ENCODE results near the gene HTT. TPM values are rescaled to one million over a fixed set of nuclear protein-coding genes. Genes with fewer than 3 reads are reported as not detected.
A peak's percentile ranks its signal among the peaks of the same experiment; 100 is the strongest.

HTT gene
- total and polyA plus RNA-seq, 2 of the 13 experiments (the other 11 are each of a cell fraction or from before 2014, with no cell fraction given) = 17.5 to 19.5 TPM

- CTCF ChIA-PET (ENCODE audit: low intra/inter-chr PET ratio, low total read pairs) = no interaction called here
- no peak for TF ChIP-seq ZNF138 (CRISPR knock-in tag; IDR thresholded peaks at IDR 0.05; ENCODE audit: low read depth)
- TF ChIP-seq, protein P1, sequence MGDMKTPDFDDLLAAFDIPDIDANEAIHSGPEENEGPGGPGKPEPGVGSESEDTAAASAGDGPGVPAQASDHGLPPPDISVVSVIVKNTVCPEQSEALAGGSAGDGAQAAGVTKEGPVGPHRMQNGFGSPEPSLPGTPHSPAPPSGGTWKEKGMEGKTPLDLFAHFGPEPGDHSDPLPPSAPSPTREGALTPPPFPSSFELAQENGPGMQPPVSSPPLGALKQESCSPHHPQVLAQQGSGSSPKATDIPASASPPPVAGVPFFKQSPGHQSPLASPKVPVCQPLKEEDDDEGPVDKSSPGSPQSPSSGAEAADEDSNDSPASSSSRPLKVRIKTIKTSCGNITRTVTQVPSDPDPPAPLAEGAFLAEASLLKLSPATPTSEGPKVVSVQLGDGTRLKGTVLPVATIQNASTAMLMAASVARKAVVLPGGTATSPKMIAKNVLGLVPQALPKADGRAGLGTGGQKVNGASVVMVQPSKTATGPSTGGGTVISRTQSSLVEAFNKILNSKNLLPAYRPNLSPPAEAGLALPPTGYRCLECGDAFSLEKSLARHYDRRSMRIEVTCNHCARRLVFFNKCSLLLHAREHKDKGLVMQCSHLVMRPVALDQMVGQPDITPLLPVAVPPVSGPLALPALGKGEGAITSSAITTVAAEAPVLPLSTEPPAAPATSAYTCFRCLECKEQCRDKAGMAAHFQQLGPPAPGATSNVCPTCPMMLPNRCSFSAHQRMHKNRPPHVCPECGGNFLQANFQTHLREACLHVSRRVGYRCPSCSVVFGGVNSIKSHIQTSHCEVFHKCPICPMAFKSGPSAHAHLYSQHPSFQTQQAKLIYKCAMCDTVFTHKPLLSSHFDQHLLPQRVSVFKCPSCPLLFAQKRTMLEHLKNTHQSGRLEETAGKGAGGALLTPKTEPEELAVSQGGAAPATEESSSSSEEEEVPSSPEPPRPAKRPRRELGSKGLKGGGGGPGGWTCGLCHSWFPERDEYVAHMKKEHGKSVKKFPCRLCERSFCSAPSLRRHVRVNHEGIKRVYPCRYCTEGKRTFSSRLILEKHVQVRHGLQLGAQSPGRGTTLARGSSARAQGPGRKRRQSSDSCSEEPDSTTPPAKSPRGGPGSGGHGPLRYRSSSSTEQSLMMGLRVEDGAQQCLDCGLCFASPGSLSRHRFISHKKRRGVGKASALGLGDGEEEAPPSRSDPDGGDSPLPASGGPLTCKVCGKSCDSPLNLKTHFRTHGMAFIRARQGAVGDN (CRISPR knock-in tag; IDR thresholded peaks at IDR 0.05) = peak; percentile 11; the same call in 1 of the 2 replicates
- no peak for TF ChIP-seq ZNF12 (CRISPR knock-in tag; IDR thresholded peaks at IDR 0.05)
- TF ChIP-seq, protein P2, sequence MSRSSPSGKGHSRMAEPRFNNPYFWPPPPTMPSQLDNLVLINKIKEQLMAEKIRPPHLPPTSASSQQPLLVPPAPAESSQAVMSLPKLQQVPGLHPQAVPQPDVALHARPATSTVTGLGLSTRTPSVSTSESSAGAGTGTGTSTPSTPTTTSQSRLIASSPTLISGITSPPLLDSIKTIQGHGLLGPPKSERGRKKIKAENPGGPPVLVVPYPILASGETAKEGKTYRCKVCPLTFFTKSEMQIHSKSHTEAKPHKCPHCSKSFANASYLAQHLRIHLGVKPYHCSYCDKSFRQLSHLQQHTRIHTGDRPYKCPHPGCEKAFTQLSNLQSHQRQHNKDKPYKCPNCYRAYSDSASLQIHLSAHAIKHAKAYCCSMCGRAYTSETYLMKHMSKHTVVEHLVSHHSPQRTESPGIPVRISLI (CRISPR knock-in tag; IDR thresholded peaks at IDR 0.05; ENCODE audit: borderline replicate concordance) = no peak
- no peak for TF ChIP-seq ZBTB8A (CRISPR knock-in tag; IDR thresholded peaks at IDR 0.05; ENCODE audit: borderline replicate concordance, low read depth)
- TF ChIP-seq, protein P3, sequence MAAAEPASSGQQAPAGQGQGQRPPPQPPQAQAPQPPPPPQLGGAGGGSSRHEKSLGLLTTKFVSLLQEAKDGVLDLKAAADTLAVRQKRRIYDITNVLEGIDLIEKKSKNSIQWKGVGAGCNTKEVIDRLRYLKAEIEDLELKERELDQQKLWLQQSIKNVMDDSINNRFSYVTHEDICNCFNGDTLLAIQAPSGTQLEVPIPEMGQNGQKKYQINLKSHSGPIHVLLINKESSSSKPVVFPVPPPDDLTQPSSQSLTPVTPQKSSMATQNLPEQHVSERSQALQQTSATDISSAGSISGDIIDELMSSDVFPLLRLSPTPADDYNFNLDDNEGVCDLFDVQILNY (CRISPR knock-in tag; conservative IDR thresholded peaks at IDR 0.05) = no peak
- no peak for TF ChIP-seq ZNF124 (CRISPR knock-in tag; IDR thresholded peaks at IDR 0.05)
- TF ChIP-seq, protein P4, sequence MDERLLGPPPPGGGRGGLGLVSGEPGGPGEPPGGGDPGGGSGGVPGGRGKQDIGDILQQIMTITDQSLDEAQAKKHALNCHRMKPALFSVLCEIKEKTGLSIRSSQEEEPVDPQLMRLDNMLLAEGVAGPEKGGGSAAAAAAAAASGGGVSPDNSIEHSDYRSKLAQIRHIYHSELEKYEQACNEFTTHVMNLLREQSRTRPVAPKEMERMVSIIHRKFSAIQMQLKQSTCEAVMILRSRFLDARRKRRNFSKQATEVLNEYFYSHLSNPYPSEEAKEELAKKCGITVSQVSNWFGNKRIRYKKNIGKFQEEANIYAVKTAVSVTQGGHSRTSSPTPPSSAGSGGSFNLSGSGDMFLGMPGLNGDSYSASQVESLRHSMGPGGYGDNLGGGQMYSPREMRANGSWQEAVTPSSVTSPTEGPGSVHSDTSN (CRISPR knock-in tag; IDR thresholded peaks at IDR 0.05) = no peak
- no peak for TF ChIP-seq MZF1 (CRISPR knock-in tag; IDR thresholded peaks at IDR 0.05; ENCODE audit: borderline replicate concordance)
- Histone ChIP-seq H3K36me3 (replicated peaks in 1 of 2; ENCODE audit: control insufficient read depth in 1 of 2, insufficient read depth in 2 of 2, low read length in 2 of 2) (no peaks in the 10 kb centered on the region), H3K9ac (ENCODE audit: insufficient read depth, low read depth, low read length) (no peak overlapping the region), H3K4me1 (ENCODE audit: insufficient read depth, low read length) (peaks cover 15% of the 10 kb centered on the region), H3K27ac (ENCODE audit: extremely low read length, insufficient read depth, low read length) (no peak overlapping the region), H3K27me3 (ENCODE audit: control insufficient read depth in 1 of 2, insufficient read depth in 2 of 2, low read length in 2 of 2) (no peaks in the 10 kb centered on the region), H3K4me2 (ENCODE audit: low read depth, low read length) (no peak overlapping the region), H3K4me3 (replicated peaks in 1 of 3; ENCODE audit: insufficient read depth in 1 of 3, low read depth in 2 of 3, low read length in 3 of 3) (no peak overlapping the region), H4K20me1 (ENCODE audit: insufficient read depth, low read length) (no peaks in the 10 kb centered on the region), H3K79me2 (ENCODE audit: insufficient read depth, low read length) (no peaks in the 10 kb centered on the region), H3K9me3 (ENCODE audit: low read length) (no peaks in the 10 kb centered on the region), H2AFZ (ENCODE audit: low read length) (no peak overlapping the region)
- BruUV-seq (replicated peaks) = no TSS peak
- in situ Hi-C loops (cut with HindIII; ENCODE audit: extremely low pct_ligation_motif_present, low pct_unique_long_range_greater_than_20kb) = no loop called here
- intact Hi-C loops (cut with micrococcal nuclease; ENCODE audit: unreplicated experiment) = no loop called here
- ATAC-seq (no peak), FAIRE-seq (no peak), DNase-seq (ENCODE audit: low spot score) (no peak)
- POLR2A ChIA-PET = interaction anchor here (0.7 kb wide), 1 partner anchor 35 kb away, joined by 3 read pairs; no protein-coding TSS in a partner anchor
- WGBS (ENCODE audit: low lambda C conversion rate) = 80% methylated on average over 8 of the region's 36 CpGs
These were observed 181.2 kb downstream of the HTT start for GRCh38 chr4:3255611-3256186.

Measured in HepG2 (cell line).